Measurements from ENCODE around the gene CDH16. TPM values are rescaled to one million over a fixed set of nuclear protein-coding genes. Genes with fewer than 3 reads are reported as not detected.

CDH16 gene
- total and polyA plus RNA-seq, 2 donors (not counting 3 experiments of a cell fraction or from before 2014, with no cell fraction given) = not detected

GRCh38 chr16:66959704-66960161 lies 41.0 kb upstream of the CDH16 start:
- Histone ChIP-seq H3K9me3 (replicated peaks; ENCODE audit: control insufficient read depth, insufficient read depth, low read length) (no peaks in the 10 kb centered on the region), H3K9ac (replicated peaks; ENCODE audit: extremely low read depth, insufficient read depth, low read length) (no peak overlapping the region), H3K4me3 (replicated peaks in 1 of 3; ENCODE audit: insufficient read depth in 1 of 3, low read depth in 1 of 3, low read length in 3 of 3) (no peak overlapping the region), H3K27ac (ENCODE audit: insufficient read depth, low read depth, low read length) (no peak overlapping the region), H3K36me3 (ENCODE audit: control insufficient read depth in 2 of 2, extremely low read depth in 1 of 2, insufficient read depth in 2 of 2, low read length in 2 of 2) (no peaks in the 10 kb centered on the region), H3K79me2 (ENCODE audit: control insufficient read depth, insufficient read depth, low read length) (no peaks in the 10 kb centered on the region), H3K27me3 (ENCODE audit: control insufficient read depth in 2 of 2, insufficient read depth in 2 of 2, low read length in 2 of 2) (peaks cover 1 to 2% of the 10 kb centered on the region in 2 experiments), H3K9me1 (replicated peaks; ENCODE audit: control insufficient read depth, extremely low read depth, insufficient read depth, low read length) (no peaks in the 10 kb centered on the region), H3K4me2 (ENCODE audit: insufficient read depth, low read length) (no peak overlapping the region), H3K4me1 (ENCODE audit: control insufficient read depth, extremely low read depth, insufficient read depth, low read length) (no peaks in the 10 kb centered on the region), H4K20me1 (replicated peaks; ENCODE audit: control insufficient read depth, extremely low read depth, insufficient read depth, low read length) (no peaks in the 10 kb centered on the region), H2AFZ (ENCODE audit: low read depth, low read length) (no peak overlapping the region)
- dilution Hi-C loops (cut with MboI; ENCODE audit: extremely low pct_ligation_motif_present, low sequenced_read_pairs) = no loop called here
- intact Hi-C loops (cut with micrococcal nuclease) = loop anchor here (10.0 kb wide), 1 partner anchor 435 kb away; the partner anchor contains the start of gene TPPP3
- DNase-seq (ENCODE audit: low read depth, low spot score) (no peak), FAIRE-seq (no peak)
- CTCF ChIA-PET = interaction anchor here (1.6 to 4.7 kb wide), 3 partner anchors 12 to 195 kb away, joined by 3 to 26 read pairs (median 6); no protein-coding TSS in a partner anchor
- no peak for TF ChIP-seq FOS (IDR thresholded peaks at IDR 0.05; ENCODE audit: borderline replicate concordance, insufficient read depth, low read length)
- TF ChIP-seq GATA2 (IDR thresholded peaks at IDR 0.05; ENCODE audit: insufficient read depth, insufficient read length, low read depth, low read length) = no peak
- TF ChIP-seq MYC (IDR thresholded peaks at IDR 0.05; ENCODE audit: low read depth, low read length) = no peak
- no peak for TF ChIP-seq EZH2 (IDR thresholded peaks at IDR 0.05; ENCODE audit: borderline replicate concordance, low read depth, low read length, severe bottlenecking)
- no peak for TF ChIP-seq POLR2A (IDR thresholded peaks at IDR 0.05; ENCODE audit: low read depth, low read length)
- TF ChIP-seq JUN (IDR thresholded peaks at IDR 0.05; ENCODE audit: borderline replicate concordance, insufficient read depth, insufficient read length, low read depth) = no peak
- TF ChIP-seq CTCF (IDR thresholded peaks at IDR 0.05; ENCODE audit: extremely low read depth in 1 of 2, insufficient read depth in 1 of 2, low read depth in 1 of 2, low read length in 2 of 2) = no peak
- TF ChIP-seq MAX (IDR thresholded peaks at IDR 0.05; ENCODE audit: insufficient read depth, insufficient read length) = no peak
- TF ChIP-seq POLR2AphosphoS5 (IDR thresholded peaks at IDR 0.05; ENCODE audit: insufficient read depth, low read depth, low read length) = no peak
- BruUV-seq (replicated peaks) = no TSS peak
- POLR2A ChIA-PET = no interaction called here
